SIG-M5 treated with dmso at 0.1 percent for 504 hours (cell line): ENCODE measurements around the gene SPTBN1.
"Not testable (repeated sequence)": the region's sequence is repeated elsewhere in the genome, so short reads cannot be mapped to it uniquely, and the experiment has no call there.

ENCODE experiments used
- DNase-seq: peaks from one replicate; lab custom pipeline; 2025; ENCODE audit not compliant: unreplicated experiment; lab: John Stamatoyannopoulos, UW

Gene SPTBN1

GRCh38 chr2:54525321-54525720, 69.2 kb downstream of the SPTBN1 start:
- no peak for DNase-seq

GRCh38 chr2:54526226-54526879, 70.2 kb downstream of the SPTBN1 start:
- no peak for DNase-seq

GRCh38 chr2:54528311-54528955, 72.3 kb downstream of the SPTBN1 start:
- DNase-seq = no peak

- not testable (repeated sequence) for DNase-seq
These were observed 73.4 kb downstream of the SPTBN1 start for GRCh38 chr2:54529518-54529917.

GRCh38 chr2:54529935-54530334, 73.8 kb downstream of the SPTBN1 start:
- DNase-seq = no peak

GRCh38 chr2:54531558-54531957, 75.4 kb downstream of the SPTBN1 start:
- no peak for DNase-seq

GRCh38 chr2:54534221-54534620, 78.1 kb downstream of the SPTBN1 start:
- DNase-seq = no peak

GRCh38 chr2:54534625-54535024, 78.5 kb downstream of the SPTBN1 start:
- no peak for DNase-seq

GRCh38 chr2:54535599-54536195, 79.6 kb downstream of the SPTBN1 start:
- peak; percentile 88 for DNase-seq

- DNase-seq = no peak
These were observed 80.6 kb downstream of the SPTBN1 start for GRCh38 chr2:54536720-54537119.

- no peak for DNase-seq
These were observed 82.4 kb downstream of the SPTBN1 start for GRCh38 chr2:54538537-54538936.

- no peak for DNase-seq
These were observed 83.6 kb downstream of the SPTBN1 start for GRCh38 chr2:54539683-54540082.

- no peak for DNase-seq
These were observed 84.1 kb downstream of the SPTBN1 start for GRCh38 chr2:54540194-54540593.

GRCh38 chr2:54541995-54542394, 85.9 kb downstream of the SPTBN1 start:
- no peak for DNase-seq

GRCh38 chr2:54543733-54544396, 87.7 kb downstream of the SPTBN1 start:
- no peak for DNase-seq

- DNase-seq = no peak
These were observed 89.7 kb downstream of the SPTBN1 start for GRCh38 chr2:54545702-54546450.

- DNase-seq = no peak
These were observed 90.4 kb downstream of the SPTBN1 start for GRCh38 chr2:54546518-54546917.

GRCh38 chr2:54546923-54547720, 91.0 kb downstream of the SPTBN1 start:
- DNase-seq = no peak

- no peak for DNase-seq
These were observed 93.3 kb downstream of the SPTBN1 start for GRCh38 chr2:54549430-54549829.

GRCh38 chr2:54549917-54550518, 93.9 kb downstream of the SPTBN1 start:
- no peak for DNase-seq
